Measurements from ENCODE around the gene RASA2.

Gene RASA2

GRCh38 chr3:141537856-141538255, 51.0 kb downstream of the RASA2 start:
- no peak for DNase-seq

- no peak for DNase-seq
These were observed 51.9 kb downstream of the RASA2 start for GRCh38 chr3:141538568-141539240.

GRCh38 chr3:141539431-141540187, 52.8 kb downstream of the RASA2 start:
- no peak for DNase-seq

GRCh38 chr3:141540531-141540930, 53.7 kb downstream of the RASA2 start:
- no peak for DNase-seq

GRCh38 chr3:141542202-141542969, 55.6 kb downstream of the RASA2 start:
- DNase-seq: no peak

GRCh38 chr3:141542989-141543388, 56.2 kb downstream of the RASA2 start:
- DNase-seq: no peak

GRCh38 chr3:141544697-141545096, 57.9 kb downstream of the RASA2 start:
- no peak for DNase-seq

GRCh38 chr3:141546081-141546480, 59.3 kb downstream of the RASA2 start:
- no peak for DNase-seq

GRCh38 chr3:141546586-141546985, 59.8 kb downstream of the RASA2 start:
- DNase-seq: no peak

- no peak for DNase-seq
These were observed 61.0 kb downstream of the RASA2 start for GRCh38 chr3:141547791-141548190.

GRCh38 chr3:141550926-141551665, 64.3 kb downstream of the RASA2 start:
- no peak for DNase-seq

- no peak for DNase-seq
These were observed 65.7 kb downstream of the RASA2 start for GRCh38 chr3:141552440-141552991.

GRCh38 chr3:141553055-141553454, 66.2 kb downstream of the RASA2 start:
- no peak for DNase-seq

- no peak for DNase-seq
These were observed 69.2 kb downstream of the RASA2 start for GRCh38 chr3:141556034-141556433.

- DNase-seq: no peak
These were observed 71.3 kb downstream of the RASA2 start for GRCh38 chr3:141557961-141558706.

GRCh38 chr3:141561426-141562034, 74.7 kb downstream of the RASA2 start:
- DNase-seq: peak in 2 of 14 donors; percentile 10 to 12

GRCh38 chr3:141564241-141564640, 77.4 kb downstream of the RASA2 start:
- no peak for DNase-seq

- no peak for DNase-seq
These were observed 83.2 kb downstream of the RASA2 start for GRCh38 chr3:141570068-141570467.

GRCh38 chr3:141575879-141576743, 89.3 kb downstream of the RASA2 start:
- no peak for DNase-seq

GRCh38 chr3:141576744-141577052, 89.9 kb downstream of the RASA2 start:
- DNase-seq: no peak

Data from C1 segment of cervical spinal cord (tissue), 14 donors.